Measurements from ENCODE around the gene ATG2A. TPM values are rescaled to one million over a fixed set of nuclear protein-coding genes. Genes with fewer than 3 reads are reported as not detected.

The ATG2A gene
- total RNA-seq, 1 donor, result 12.1 TPM

DNA sequence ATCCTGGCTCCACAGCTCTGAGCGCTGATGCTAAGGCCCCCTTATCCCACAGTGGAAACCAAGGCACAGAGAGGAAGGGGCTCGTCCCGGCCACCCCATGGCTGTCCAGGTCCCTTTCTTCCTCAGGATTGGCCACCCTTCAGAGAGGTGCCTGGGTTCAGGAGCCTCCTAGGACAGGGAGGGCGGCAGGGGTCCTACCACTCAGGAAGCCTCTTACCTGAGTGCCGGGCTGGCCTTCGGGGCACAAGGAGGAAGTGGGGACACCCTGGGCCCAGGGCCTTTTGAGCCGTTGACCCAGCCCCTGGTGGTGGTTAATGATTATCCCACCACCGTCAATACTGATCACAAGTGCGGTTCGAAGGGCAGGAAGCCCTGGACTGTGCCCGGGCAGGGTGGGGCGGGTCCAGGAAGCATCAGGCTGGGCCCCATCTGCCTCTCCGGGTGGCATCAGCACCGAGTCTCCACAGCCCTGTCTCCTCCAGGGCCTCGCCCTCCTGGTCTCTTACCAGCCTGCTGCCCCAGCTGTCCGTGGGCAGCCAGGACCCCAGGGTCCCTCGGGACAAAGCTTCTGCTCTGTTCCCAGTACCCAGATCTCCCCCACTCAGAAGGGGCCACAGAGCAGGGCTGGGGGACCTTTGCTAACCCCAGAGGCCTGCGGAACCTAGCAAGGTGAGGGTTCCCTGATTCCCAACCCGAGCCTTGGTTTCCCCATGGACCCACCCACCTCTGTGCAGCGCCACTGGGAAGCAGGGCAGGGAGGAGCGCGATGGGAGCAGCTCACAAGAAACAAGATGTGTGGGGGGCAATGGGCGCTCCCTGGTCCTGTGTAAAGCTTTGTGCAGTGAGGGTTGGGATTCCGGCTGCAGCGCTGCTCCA is 23.6 kb downstream of the ATG2A start:
- H3K4me3 ChIP-seq (ENCODE audit: low read depth, low read length), result no peak overlapping the region
- no peak for TF ChIP-seq CTCF (IDR thresholded peaks at IDR 0.05; ENCODE audit: insufficient read depth, low read depth, low read length)
- no peak for DNase-seq (ENCODE audit: low read depth)

DNA sequence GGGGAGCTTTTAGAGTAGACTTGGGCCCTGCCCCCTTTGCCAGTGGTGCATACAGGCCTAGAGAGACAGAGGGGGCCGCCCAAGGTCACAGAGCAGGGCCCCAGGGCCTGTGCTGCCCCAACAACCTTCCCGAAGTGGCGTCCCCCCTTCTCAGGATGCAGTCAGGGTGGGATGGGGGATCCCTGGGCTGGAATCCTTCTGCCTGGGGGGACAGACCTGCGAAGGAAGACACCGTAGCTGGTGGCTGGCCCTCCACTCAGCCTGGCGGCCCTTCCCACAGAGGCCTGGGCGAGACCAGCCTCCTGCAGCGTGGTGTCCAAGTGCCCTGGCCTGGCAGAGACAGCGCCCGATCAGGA is 24.2 kb downstream of the ATG2A start:
- no peak overlapping the region for H3K4me3 ChIP-seq (ENCODE audit: low read depth, low read length)
- DNase-seq (ENCODE audit: low read depth), result no peak
- no peak for TF ChIP-seq CTCF (IDR thresholded peaks at IDR 0.05; ENCODE audit: insufficient read depth, low read depth, low read length)

GRCh38 chr11:64892411-64892831 is 24.6 kb downstream of the ATG2A start:
- no peak for TF ChIP-seq CTCF (IDR thresholded peaks at IDR 0.05; ENCODE audit: insufficient read depth, low read depth, low read length)
- DNase-seq (ENCODE audit: low read depth), result no peak
- no peak overlapping the region for H3K4me3 ChIP-seq (ENCODE audit: low read depth, low read length)

GRCh38 chr11:64891880-64892279 is 25.1 kb downstream of the ATG2A start:
- no peak for TF ChIP-seq CTCF (IDR thresholded peaks at IDR 0.05; ENCODE audit: insufficient read depth, low read depth, low read length)
- DNase-seq (ENCODE audit: low read depth), result no peak

GRCh38 chr11:64891215-64891848 is 25.7 kb downstream of the ATG2A start:
- DNase-seq (ENCODE audit: low read depth), result no peak
- H3K4me3 ChIP-seq (ENCODE audit: low read depth, low read length), result no peak overlapping the region
- TF ChIP-seq CTCF (IDR thresholded peaks at IDR 0.05; ENCODE audit: insufficient read depth, low read depth, low read length), result no peak

More at GRCh38 chr11:64891880-64892279, 25.1 kb downstream of the ATG2A start:
- no peak overlapping the region for H3K4me3 ChIP-seq (ENCODE audit: low read depth, low read length)

- H3K4me3 ChIP-seq (ENCODE audit: low read depth, low read length), result no peak overlapping the region
- TF ChIP-seq CTCF (IDR thresholded peaks at IDR 0.05; ENCODE audit: insufficient read depth, low read depth, low read length), result no peak
- no peak for DNase-seq (ENCODE audit: low read depth)
These were observed 26.5 kb downstream of the ATG2A start for GRCh38 chr11:64890522-64890939.
